ENCODE measurements around the gene SPPL3.
"Not testable (repeated sequence)": the region's sequence is repeated elsewhere in the genome, so short reads cannot be mapped to it uniquely, and the experiment has no call there.

The SPPL3 gene

GRCh38 chr12:120735181-120735580, 169.0 kb downstream of the SPPL3 start:
- DNase-seq (ENCODE audit: low spot score), result no peak
- TF ChIP-seq CTCF (IDR thresholded peaks at IDR 0.05; ENCODE audit: extremely low read depth, missing control alignments), result no peak

GRCh38 chr12:120734210-120734609, 169.9 kb downstream of the SPPL3 start:
- no peak for DNase-seq (ENCODE audit: low spot score)
- TF ChIP-seq CTCF (IDR thresholded peaks at IDR 0.05; ENCODE audit: extremely low read depth, missing control alignments), result no peak

- TF ChIP-seq CTCF (IDR thresholded peaks at IDR 0.05; ENCODE audit: extremely low read depth, missing control alignments), result no peak
- DNase-seq (ENCODE audit: low spot score), result no peak
Observed at GRCh38 chr12:120733574-120733973, 170.6 kb downstream of the SPPL3 start.

- not testable (repeated sequence) for DNase-seq (ENCODE audit: low spot score)
Observed at GRCh38 chr12:120732198-120732597, 172.0 kb downstream of the SPPL3 start.

GRCh38 chr12:120726961-120727360, 177.2 kb downstream of the SPPL3 start:
- no peak for DNase-seq (ENCODE audit: low spot score)
- TF ChIP-seq CTCF (IDR thresholded peaks at IDR 0.05; ENCODE audit: extremely low read depth, missing control alignments), result no peak

GRCh38 chr12:120726510-120726793, 177.7 kb downstream of the SPPL3 start:
- TF ChIP-seq CTCF (IDR thresholded peaks at IDR 0.05; ENCODE audit: extremely low read depth, missing control alignments), result no peak
- no peak for DNase-seq (ENCODE audit: low spot score)

- no peak for TF ChIP-seq CTCF (IDR thresholded peaks at IDR 0.05; ENCODE audit: extremely low read depth, missing control alignments)
- DNase-seq (ENCODE audit: low spot score), result peak; percentile 99
Observed at GRCh38 chr12:120725659-120726509, 178.3 kb downstream of the SPPL3 start, which contains the start of gene ACADS. ACADS (plus strand) TSS chr12:120725826; CDS start chr12:120725886, 60 bp downstream.

- DNase-seq (ENCODE audit: low spot score), result no peak
- no peak for TF ChIP-seq CTCF (IDR thresholded peaks at IDR 0.05; ENCODE audit: extremely low read depth, missing control alignments)
Observed at GRCh38 chr12:120725151-120725658, 179.0 kb downstream of the SPPL3 start.
